ENCODE results near the gene ANKEF1. TPM values are rescaled to one million over a fixed set of nuclear protein-coding genes. Genes with fewer than 3 reads are reported as not detected.

ANKEF1 gene
- polyA plus RNA-seq, 1 donor (not counting 4 experiments of a cell fraction or from before 2014, with no cell fraction given): 12.4 TPM

DNA sequence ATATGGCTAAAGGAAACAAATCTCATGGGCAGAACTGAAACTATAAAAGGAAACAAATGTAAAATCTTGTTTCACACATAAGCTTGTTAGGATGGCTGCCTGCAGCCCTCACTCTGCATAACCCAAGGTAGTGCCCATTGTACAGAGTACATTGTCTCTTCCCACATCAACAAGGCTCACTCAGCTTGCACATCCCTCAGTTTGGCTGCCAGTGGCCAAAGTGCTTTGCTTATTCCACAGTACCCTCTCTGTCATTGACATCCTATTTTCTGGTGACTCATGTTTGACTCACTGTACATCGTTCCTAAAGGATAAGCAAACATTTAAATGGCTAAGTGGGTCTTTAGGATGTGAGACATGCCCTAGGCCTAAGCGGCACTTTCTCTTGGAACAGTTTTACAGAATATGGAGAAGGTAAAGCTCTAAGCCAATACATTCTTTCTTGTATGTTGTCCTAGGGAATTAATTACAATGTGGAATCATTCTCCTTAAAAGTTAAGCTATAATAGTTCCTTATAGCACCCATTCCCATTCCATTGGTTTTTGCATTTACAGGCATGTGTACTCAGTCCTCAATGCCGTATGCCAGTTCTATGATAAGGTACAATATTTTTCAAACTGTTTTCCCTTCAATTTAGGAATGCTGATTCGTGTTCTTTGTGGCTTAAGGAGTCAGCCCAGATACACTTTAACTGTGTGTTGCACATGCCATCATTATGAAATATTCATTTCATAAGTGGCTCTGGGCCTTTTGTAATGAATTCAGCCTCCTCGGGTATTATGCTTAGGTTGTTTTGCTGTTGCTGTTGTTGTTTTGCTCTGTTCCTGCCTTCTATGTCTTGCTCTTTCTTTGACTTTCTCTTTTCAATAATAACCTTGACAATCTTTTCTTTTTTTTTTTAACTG is 5.5 kb downstream of the ANKEF1 start:
- H3K4me2 ChIP-seq (ENCODE audit: control insufficient read depth, extremely low read depth, insufficient read depth, low read depth, low read length): no peak overlapping the region
- dilution Hi-C loops (cut with MboI; ENCODE audit: extremely low pct_ligation_motif_present, low sequenced_read_pairs): no loop called here
- TF ChIP-seq EZH2 (IDR thresholded peaks at IDR 0.05; ENCODE audit: low read length): no peak
- H3K36me3 ChIP-seq (ENCODE audit: control insufficient read depth in 2 of 2, extremely low read depth in 1 of 2, insufficient read depth in 2 of 2, low read length in 2 of 2): peaks cover 0 to 15% of the 10 kb centered on the region in 2 experiments
- DNase-seq (ENCODE audit: low read depth, low spot score): peak; percentile 50
- no peak overlapping the region for H3K4me3 ChIP-seq (ENCODE audit: control insufficient read depth in 2 of 3, extremely low read depth in 1 of 3, insufficient read depth in 2 of 3, low read depth in 1 of 3, low read length in 3 of 3)
- no peaks in the 10 kb centered on the region for H3K9me3 ChIP-seq (ENCODE audit: control insufficient read depth, low read depth, low read length)
- no peak overlapping the region for H3K9ac ChIP-seq (ENCODE audit: control insufficient read depth, extremely low read depth, insufficient read depth, low read length)
- H3K27me3 ChIP-seq (ENCODE audit: control insufficient read depth, extremely low read depth, insufficient read depth, low read length): no peaks in the 10 kb centered on the region
- no peaks in the 10 kb centered on the region for H3K9me1 ChIP-seq (ENCODE audit: control insufficient read depth, extremely low read depth, insufficient read depth, low read length)
- peak; percentile 94 for FAIRE-seq
- no peak overlapping the region for H2AFZ ChIP-seq (ENCODE audit: control insufficient read depth, low read length)
- H3K27ac ChIP-seq (ENCODE audit: control insufficient read depth, insufficient read depth, low read length): peak overlapping the region; percentile 10
- H4K20me1 ChIP-seq (ENCODE audit: control insufficient read depth, extremely low read depth, insufficient read depth, low read length): no peaks in the 10 kb centered on the region
- H3K4me1 ChIP-seq (ENCODE audit: control insufficient read depth, extremely low read depth, insufficient read depth, low read length): peaks cover 18% of the 10 kb centered on the region
- peaks cover 14% of the 10 kb centered on the region for H3K79me2 ChIP-seq (ENCODE audit: control insufficient read depth, insufficient read depth, low read length)

DNA sequence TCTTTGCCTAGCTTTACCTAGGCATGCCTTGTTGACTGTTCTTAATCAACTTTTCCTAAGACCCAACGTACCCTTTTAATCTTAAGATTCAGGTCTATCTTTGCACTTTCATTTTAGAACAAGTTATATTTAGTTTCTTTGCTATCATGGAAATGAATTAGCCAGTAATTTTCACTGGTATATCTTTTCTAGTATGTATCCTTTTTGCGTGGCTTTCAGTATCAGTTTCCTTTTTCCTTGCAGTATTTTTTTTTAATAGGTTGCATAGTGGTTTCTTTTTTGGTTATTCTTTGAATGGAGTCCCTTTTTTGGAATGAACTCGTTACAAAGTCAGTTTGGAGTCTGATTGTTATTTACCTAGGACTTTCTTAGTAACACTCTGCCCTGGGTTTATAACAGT is 7.3 kb downstream of the ANKEF1 start:
- peaks cover 1% of the 10 kb centered on the region for H3K79me2 ChIP-seq (ENCODE audit: control insufficient read depth, insufficient read depth, low read length)
- dilution Hi-C loops (cut with MboI; ENCODE audit: extremely low pct_ligation_motif_present, low sequenced_read_pairs): no loop called here
- no peaks in the 10 kb centered on the region for H4K20me1 ChIP-seq (ENCODE audit: control insufficient read depth, extremely low read depth, insufficient read depth, low read length)
- H3K9me1 ChIP-seq (ENCODE audit: control insufficient read depth, extremely low read depth, insufficient read depth, low read length): no peaks in the 10 kb centered on the region
- H3K36me3 ChIP-seq (ENCODE audit: control insufficient read depth in 2 of 2, extremely low read depth in 1 of 2, insufficient read depth in 2 of 2, low read length in 2 of 2): peaks cover 0 to 12% of the 10 kb centered on the region in 2 experiments
- FAIRE-seq: no peak
- H3K4me3 ChIP-seq (ENCODE audit: control insufficient read depth in 2 of 3, extremely low read depth in 1 of 3, insufficient read depth in 2 of 3, low read depth in 1 of 3, low read length in 3 of 3): no peak overlapping the region
- peaks cover 10% of the 10 kb centered on the region for H3K4me1 ChIP-seq (ENCODE audit: control insufficient read depth, extremely low read depth, insufficient read depth, low read length)
- no peaks in the 10 kb centered on the region for H3K27me3 ChIP-seq (ENCODE audit: control insufficient read depth, extremely low read depth, insufficient read depth, low read length)
- H3K9ac ChIP-seq (ENCODE audit: control insufficient read depth, extremely low read depth, insufficient read depth, low read length): no peak overlapping the region
- no peaks in the 10 kb centered on the region for H3K9me3 ChIP-seq (ENCODE audit: control insufficient read depth, low read depth, low read length)
- TF ChIP-seq EZH2 (IDR thresholded peaks at IDR 0.05; ENCODE audit: low read length): no peak
- TF ChIP-seq, protein P1, sequence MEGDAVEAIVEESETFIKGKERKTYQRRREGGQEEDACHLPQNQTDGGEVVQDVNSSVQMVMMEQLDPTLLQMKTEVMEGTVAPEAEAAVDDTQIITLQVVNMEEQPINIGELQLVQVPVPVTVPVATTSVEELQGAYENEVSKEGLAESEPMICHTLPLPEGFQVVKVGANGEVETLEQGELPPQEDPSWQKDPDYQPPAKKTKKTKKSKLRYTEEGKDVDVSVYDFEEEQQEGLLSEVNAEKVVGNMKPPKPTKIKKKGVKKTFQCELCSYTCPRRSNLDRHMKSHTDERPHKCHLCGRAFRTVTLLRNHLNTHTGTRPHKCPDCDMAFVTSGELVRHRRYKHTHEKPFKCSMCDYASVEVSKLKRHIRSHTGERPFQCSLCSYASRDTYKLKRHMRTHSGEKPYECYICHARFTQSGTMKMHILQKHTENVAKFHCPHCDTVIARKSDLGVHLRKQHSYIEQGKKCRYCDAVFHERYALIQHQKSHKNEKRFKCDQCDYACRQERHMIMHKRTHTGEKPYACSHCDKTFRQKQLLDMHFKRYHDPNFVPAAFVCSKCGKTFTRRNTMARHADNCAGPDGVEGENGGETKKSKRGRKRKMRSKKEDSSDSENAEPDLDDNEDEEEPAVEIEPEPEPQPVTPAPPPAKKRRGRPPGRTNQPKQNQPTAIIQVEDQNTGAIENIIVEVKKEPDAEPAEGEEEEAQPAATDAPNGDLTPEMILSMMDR (optimal IDR thresholded peaks at IDR 0.05 in 1 of 3, IDR thresholded peaks at IDR 0.05 in 1 of 3, conservative IDR thresholded peaks at IDR 0.05 in 1 of 3; ENCODE audit: extremely low read depth in 1 of 3, insufficient read depth in 2 of 3, low read length in 3 of 3): no peak
- no peak overlapping the region for H3K27ac ChIP-seq (ENCODE audit: control insufficient read depth, insufficient read depth, low read length)
- no peak for DNase-seq (ENCODE audit: low read depth, low spot score)
- H3K4me2 ChIP-seq (ENCODE audit: control insufficient read depth, extremely low read depth, insufficient read depth, low read depth, low read length): no peak overlapping the region
- H2AFZ ChIP-seq (ENCODE audit: control insufficient read depth, low read length): no peak overlapping the region

All from keratinocyte (primary cell).